Tibial nerve (tissue), 4 donors: ENCODE measurements around the gene APP. TPM values are rescaled to one million over a fixed set of nuclear protein-coding genes. Genes with fewer than 3 reads are reported as not detected.
A peak's percentile ranks its signal among the peaks of the same experiment; 100 is the strongest.

Experiments used
- DNase-seq, 2 donors: peaks; one replicate each; pipeline ENCODE4 v3.0.0-alpha.2; 2019; ENCODE audit warnings: low spot score in 2 of 2
- H3K27ac ChIP-seq, 4 donors: fragments of 200-600 bp; sonication (generic) in 3 of 4; one replicate each; pipeline ENCODE4 v1.5.1; 2017 to 2019; ENCODE audit warnings: mild to moderate bottlenecking in 1 of 4
- H3K27me3 ChIP-seq, 2 donors: fragments of 200-600 bp; sonication (generic) in 1 of 2; one replicate each; pipeline versions ENCODE4 v1.5.1 to v1.6.0; 2017 to 2019
- H3K36me3 ChIP-seq, 3 donors: fragments of 200-600 bp; sonication (generic); one replicate each; pipeline ENCODE4 v1.5.1; 2018 to 2019
- H3K4me1 ChIP-seq, 4 donors: fragments of 200-600 bp; sonication (generic) in 3 of 4; one replicate each; pipeline ENCODE4 v1.5.1; 2017 to 2019
- H3K4me3 ChIP-seq, 4 donors: fragments of 200-600 bp; sonication (generic) in 3 of 4; one replicate each; pipeline ENCODE4 v1.5.1; 2017 to 2019; ENCODE audit warnings: mild to moderate bottlenecking in 1 of 4, moderate library complexity in 1 of 4
- H3K9me3 ChIP-seq, 4 donors: fragments of 200-600 bp; sonication (generic) in 3 of 4; one replicate each; pipeline ENCODE4 v1.5.1; 2017 to 2019
- CTCF ChIP-seq, 5 experiments: fragments of 200-600 bp in 3 of 5; fragments of 450-650 bp in 2 of 5; sonication (generic) in 3 of 5; IDR thresholded peaks; one replicate each; pipeline ENCODE4 v1.5.1; 2016 to 2019; ENCODE audit warnings: antibody characterized with exemption in 5 of 5, mild to moderate bottlenecking in 3 of 5, moderate library complexity in 2 of 5
- EP300 ChIP-seq, 2 donors: sonication (generic); formaldehyde crosslinking; IDR thresholded peaks; one replicate each; pipeline ENCODE4 v1.6.1; 2017; ENCODE audit warnings: antibody characterized with exemption in 2 of 2, mild to moderate bottlenecking in 1 of 2
- POLR2A ChIP-seq, 2 donors: fragments of 450-650 bp; IDR thresholded peaks; one replicate each; pipeline ENCODE4 v1.6.1; 2017; ENCODE audit warnings: antibody characterized with exemption in 2 of 2, mild to moderate bottlenecking in 2 of 2, moderate library complexity in 2 of 2
- WGBS, 2 donors: methylation state at CpG; one replicate each; pipeline ENCODE4 v1.1.5; 2018; 5-methylcytosine and 5-hydroxymethylcytosine counted together
- total RNA-seq, 4 donors: library from RNA; depleted of rRNA; stranded (reverse); fragments of >200 nt; gene quantifications; one replicate each; pipeline ENCODE4 v1.1.0, GENCODE V29; 2016

APP gene
- total RNA-seq, 4 donors from 2014 or later: 271 to 327 (median 293) TPM

DNA sequence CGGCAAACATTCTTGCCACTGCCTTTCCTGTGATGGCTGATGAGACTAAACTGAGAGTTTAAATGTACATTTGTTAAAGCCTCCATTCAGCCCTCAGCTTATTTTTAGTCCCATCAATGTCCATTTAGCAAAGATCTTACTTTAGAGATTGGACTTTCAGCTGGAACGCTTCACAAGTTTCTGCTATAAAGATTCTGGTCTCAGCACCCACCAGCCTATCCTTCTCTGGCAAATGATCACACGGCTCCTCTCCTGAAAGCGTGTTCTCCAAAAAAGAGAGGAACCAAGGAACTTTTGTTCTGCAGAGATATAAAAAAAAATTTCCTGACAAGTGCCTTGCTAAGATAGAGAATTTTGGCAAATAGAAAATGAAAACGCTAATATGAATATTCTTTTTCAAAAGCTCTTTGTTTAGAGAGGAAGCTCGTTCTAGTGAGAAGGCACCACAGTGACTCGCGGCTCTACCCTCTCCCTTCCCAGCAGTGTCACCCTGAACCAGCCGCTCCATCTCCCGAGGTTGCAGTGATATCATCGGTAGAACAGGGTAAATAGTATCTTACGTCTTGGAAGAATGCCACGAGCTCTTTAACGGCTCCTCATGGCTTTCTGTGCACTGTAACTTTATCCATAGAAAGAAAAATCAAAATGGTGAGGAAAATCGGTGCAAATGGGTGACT is 200.2 kb downstream of the APP start:
- H3K27me3 ChIP-seq: no peaks in the 10 kb centered on the region
- peaks cover 0 to 20% (median 7%) of the 10 kb centered on the region in 4 donors for H3K4me1 ChIP-seq
- H3K9me3 ChIP-seq: peaks cover 0 to 5% (median 0%) of the 10 kb centered on the region in 4 donors
- WGBS, 2 donors: 37 to 43% methylated on average over 15 of the region's 15 CpGs
- no peak for TF ChIP-seq POLR2A (IDR thresholded peaks at IDR 0.05)
- no peak for TF ChIP-seq EP300 (IDR thresholded peaks at IDR 0.05)
- TF ChIP-seq CTCF (IDR thresholded peaks at IDR 0.05): no peak
- H3K36me3 ChIP-seq: peaks cover 0 to 43% (median 9%) of the 10 kb centered on the region in 3 donors
- no peak for DNase-seq
- peak overlapping the region; percentile 1 to 70 (median 55) for H3K27ac ChIP-seq
- H3K4me3 ChIP-seq: peak overlapping the region in 1 of 4 donors; percentile 23

DNA sequence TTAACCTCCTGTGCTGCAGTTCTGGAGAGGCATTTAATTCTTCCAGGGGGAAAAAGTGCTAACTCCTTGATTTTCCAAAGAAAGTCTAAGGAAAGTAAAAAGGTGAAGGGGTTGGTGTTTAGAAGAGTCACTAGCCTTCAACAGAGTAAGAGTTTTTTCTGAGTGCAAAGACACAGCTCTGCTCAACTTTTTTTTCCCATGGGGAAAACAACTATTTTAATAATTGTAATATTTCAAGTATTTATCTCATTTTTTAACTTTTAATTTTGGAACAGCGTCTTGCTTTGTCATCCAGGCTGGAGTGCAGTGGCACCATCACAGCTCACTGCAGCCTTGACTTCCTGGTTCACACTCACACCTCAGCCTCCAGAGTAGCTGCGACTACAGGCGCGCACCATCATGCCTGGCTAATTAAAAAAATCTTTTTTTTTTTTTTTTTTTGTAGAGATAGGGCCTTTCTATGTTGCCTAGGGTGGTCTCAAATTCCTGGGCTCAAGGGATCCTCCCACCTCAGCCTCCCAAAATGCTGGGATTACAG is 202.6 kb downstream of the APP start:
- Histone ChIP-seq H3K27me3 (no peaks in the 10 kb centered on the region), H3K27ac (peak overlapping the region in 2 of 4 donors; percentile 7 to 70), H3K4me1 (peaks cover 0 to 14% (median 7%) of the 10 kb centered on the region in 4 donors), H3K36me3 (peaks cover 0 to 20% (median 0%) of the 10 kb centered on the region in 3 donors), H3K9me3 (peaks cover 0 to 5% (median 0%) of the 10 kb centered on the region in 4 donors), H3K4me3 (no peak overlapping the region)
- DNase-seq: no peak
- WGBS, 2 donors: 87 to 96% methylated on average over 4 of the region's 4 CpGs
- TF ChIP-seq CTCF (IDR thresholded peaks at IDR 0.05): no peak
- TF ChIP-seq EP300 (IDR thresholded peaks at IDR 0.05): no peak
- no peak for TF ChIP-seq POLR2A (IDR thresholded peaks at IDR 0.05)

DNA sequence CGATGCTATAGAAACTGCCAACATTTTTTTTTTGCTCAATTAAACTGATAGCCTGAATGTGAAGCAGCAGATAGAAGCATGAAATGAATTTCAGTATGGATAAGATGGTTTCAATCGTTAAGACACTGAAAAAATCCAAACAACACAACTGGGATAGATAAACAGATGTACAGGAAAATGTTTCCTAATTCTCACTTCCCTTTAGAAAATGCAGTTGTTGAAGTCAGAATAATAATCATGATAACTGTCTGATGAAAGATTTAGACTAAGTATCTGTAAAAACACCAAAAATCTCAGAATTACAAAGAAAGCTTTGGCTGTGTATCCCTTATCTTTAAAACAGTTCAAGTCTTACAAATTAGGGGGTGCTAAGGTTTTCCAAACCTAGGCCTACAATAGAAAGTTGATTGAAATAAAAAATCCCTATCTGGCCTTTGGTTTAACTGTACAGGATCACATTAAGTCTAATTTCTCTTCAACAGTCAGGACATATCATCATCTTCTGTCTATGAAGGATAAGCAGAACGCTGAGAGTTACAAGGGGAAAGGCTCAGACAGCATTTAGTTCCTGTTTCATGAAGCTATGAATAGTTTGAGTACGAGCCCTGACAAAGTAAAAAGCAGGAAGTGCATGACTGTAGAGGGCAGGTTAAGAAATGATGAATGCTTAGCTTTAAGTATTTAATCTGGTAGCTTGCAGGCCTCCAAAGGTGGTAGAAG is 203.2 kb downstream of the APP start:
- 48 to 62% methylated on average over 4 of the region's 4 CpGs for WGBS, 2 donors
- H3K9me3 ChIP-seq: peaks cover 0 to under 1% (median 0%) of the 10 kb centered on the region in 4 donors
- peak overlapping the region in 3 of 4 donors; percentile 15 to 70 (median 59) for H3K27ac ChIP-seq
- peaks cover 0 to 14% (median 7%) of the 10 kb centered on the region in 4 donors for H3K4me1 ChIP-seq
- H3K27me3 ChIP-seq: no peaks in the 10 kb centered on the region
- no peak overlapping the region for H3K4me3 ChIP-seq
- DNase-seq: no peak
- TF ChIP-seq EP300 (IDR thresholded peaks at IDR 0.05): no peak
- no peak for TF ChIP-seq CTCF (IDR thresholded peaks at IDR 0.05)
- no peak for TF ChIP-seq POLR2A (IDR thresholded peaks at IDR 0.05)
- peaks cover 0 to 13% (median 0%) of the 10 kb centered on the region in 3 donors for H3K36me3 ChIP-seq

DNA sequence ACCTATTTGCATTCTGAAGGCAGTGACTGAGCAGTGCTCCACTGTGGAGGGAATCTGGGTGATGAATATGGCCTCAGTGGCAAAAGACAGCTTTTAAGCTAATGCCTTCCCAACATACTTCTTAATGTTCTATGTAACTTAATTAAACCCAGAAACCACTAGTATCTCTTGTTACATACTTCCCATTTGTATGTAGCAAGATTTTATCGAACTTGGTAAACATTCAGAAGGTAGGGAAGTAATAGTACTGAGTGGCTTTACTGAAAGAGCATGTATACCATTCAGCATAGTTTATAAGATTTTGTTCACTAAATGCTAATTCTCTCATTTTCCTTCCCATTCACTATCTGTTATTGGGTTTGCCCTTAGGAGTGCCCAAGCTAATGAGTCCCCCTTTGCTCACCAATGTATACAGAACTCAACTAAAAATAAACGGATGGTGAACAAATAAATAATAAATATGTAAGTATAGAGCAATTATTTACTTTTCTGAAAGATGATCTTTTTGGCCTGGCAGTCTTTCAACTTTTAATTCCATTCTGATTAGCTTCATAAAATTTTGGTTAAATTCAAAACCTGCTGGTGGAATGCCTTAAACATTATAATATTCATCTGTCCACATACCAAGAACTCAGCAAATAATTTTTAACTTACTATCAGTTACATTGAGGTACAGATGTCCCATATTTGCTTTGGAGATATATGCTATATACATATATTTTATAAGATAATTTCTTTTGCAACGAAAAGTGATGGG is 204.4 kb downstream of the APP start:
- peak overlapping the region in 2 of 4 donors; percentile 59 to 70 for H3K27ac ChIP-seq
- peaks cover 0 to 15% (median 7%) of the 10 kb centered on the region in 4 donors for H3K4me1 ChIP-seq
- TF ChIP-seq CTCF (IDR thresholded peaks at IDR 0.05) (no peak), EP300 (IDR thresholded peaks at IDR 0.05) (no peak), POLR2A (IDR thresholded peaks at IDR 0.05) (no peak)
- DNase-seq: no peak
- no peaks in the 10 kb centered on the region for H3K9me3 ChIP-seq
- 74 to 80% methylated on average over 3 of the region's 3 CpGs for WGBS, 2 donors
- peaks cover 0 to 4% (median 0%) of the 10 kb centered on the region in 3 donors for H3K36me3 ChIP-seq
- H3K4me3 ChIP-seq: no peak overlapping the region
- no peaks in the 10 kb centered on the region for H3K27me3 ChIP-seq
